HEK293 (cell line): ENCODE measurements around the gene USP6NL.

ENCODE experiments used
- CTCF ChIP-seq: fragments of 450-650 bp; formaldehyde crosslinking; IDR thresholded peaks from 2 replicates; pipeline ENCODE4 v1.5.1; 2016; ENCODE audit warnings: missing biosample characterization, missing genetic modification characterization
- GFI1B ChIP-seq: fragments of 450-650 bp; formaldehyde crosslinking; IDR thresholded peaks from 2 replicates; pipeline ENCODE4 v1.5.1; 2016; ENCODE audit warnings: missing biosample characterization, missing genetic modification characterization
- KLF1 ChIP-seq: fragments of 450-650 bp; formaldehyde crosslinking; IDR thresholded peaks from 2 replicates; pipeline ENCODE4 v1.5.1; 2016; ENCODE audit warnings: missing biosample characterization, missing genetic modification characterization
- PRDM10 ChIP-seq: fragments of 450-650 bp; formaldehyde crosslinking; IDR thresholded peaks from 2 replicates; pipeline ENCODE4 v1.5.1; 2016; ENCODE audit warnings: missing biosample characterization, missing genetic modification characterization
- REST ChIP-seq: fragments of 450-650 bp; formaldehyde crosslinking; IDR thresholded peaks from 2 replicates; pipeline ENCODE4 v1.5.1; 2016; ENCODE audit warnings: missing biosample characterization, missing genetic modification characterization
- SETDB1 ChIP-seq: IDR thresholded peaks from one replicate; pipeline ENCODE4 v1.6.1; 2017; ENCODE audit warnings: mild to moderate bottlenecking, low read length, moderate library complexity, mixed read lengths; ENCODE audit not compliant: insufficient read length
- ZBTB20 ChIP-seq: fragments of 450-650 bp; formaldehyde crosslinking; IDR thresholded peaks from 2 replicates; pipeline ENCODE4 v1.5.1; 2016; ENCODE audit warnings: missing biosample characterization, missing genetic modification characterization
- ZBTB49 ChIP-seq: fragments of 450-650 bp; formaldehyde crosslinking; IDR thresholded peaks from 2 replicates; pipeline ENCODE4 v1.5.1; 2016; ENCODE audit warnings: missing biosample characterization, missing genetic modification characterization, low read depth
- ZNF776 ChIP-seq: fragments of 450-650 bp; formaldehyde crosslinking; IDR thresholded peaks from 2 replicates; pipeline ENCODE4 v1.5.0; 2017; ENCODE audit warnings: missing biosample characterization, missing genetic modification characterization, borderline replicate concordance
- ZNF837 ChIP-seq: fragments of 450-650 bp; formaldehyde crosslinking; IDR thresholded peaks from 2 replicates; pipeline ENCODE4 v1.5.1; 2016; ENCODE audit warnings: missing biosample characterization, missing genetic modification characterization

GRCh38 chr10:11425676-11426075 is 185.8 kb downstream of the USP6NL start:
- TF ChIP-seq CTCF (tag by site-specific recombination): no peak
- no peak for TF ChIP-seq ZBTB20 (tag by site-specific recombination)
- no peak for TF ChIP-seq KLF1 (tag by site-specific recombination)
- no peak for TF ChIP-seq REST (tag by site-specific recombination)
- no peak for TF ChIP-seq SETDB1
- no peak for TF ChIP-seq ZNF776 (tag by site-specific recombination)
- TF ChIP-seq GFI1B (tag by site-specific recombination): no peak
- no peak for TF ChIP-seq PRDM10
- no peak for TF ChIP-seq ZBTB49 (tag by site-specific recombination)
- TF ChIP-seq ZNF837 (tag by site-specific recombination): no peak
